ENCODE measurements around the gene DBNL.

The DBNL gene

GRCh38 chr7:44100458-44101302 is 56.2 kb downstream of the DBNL start:
- DNase-seq (ENCODE audit: low spot score) = no peak

DNA sequence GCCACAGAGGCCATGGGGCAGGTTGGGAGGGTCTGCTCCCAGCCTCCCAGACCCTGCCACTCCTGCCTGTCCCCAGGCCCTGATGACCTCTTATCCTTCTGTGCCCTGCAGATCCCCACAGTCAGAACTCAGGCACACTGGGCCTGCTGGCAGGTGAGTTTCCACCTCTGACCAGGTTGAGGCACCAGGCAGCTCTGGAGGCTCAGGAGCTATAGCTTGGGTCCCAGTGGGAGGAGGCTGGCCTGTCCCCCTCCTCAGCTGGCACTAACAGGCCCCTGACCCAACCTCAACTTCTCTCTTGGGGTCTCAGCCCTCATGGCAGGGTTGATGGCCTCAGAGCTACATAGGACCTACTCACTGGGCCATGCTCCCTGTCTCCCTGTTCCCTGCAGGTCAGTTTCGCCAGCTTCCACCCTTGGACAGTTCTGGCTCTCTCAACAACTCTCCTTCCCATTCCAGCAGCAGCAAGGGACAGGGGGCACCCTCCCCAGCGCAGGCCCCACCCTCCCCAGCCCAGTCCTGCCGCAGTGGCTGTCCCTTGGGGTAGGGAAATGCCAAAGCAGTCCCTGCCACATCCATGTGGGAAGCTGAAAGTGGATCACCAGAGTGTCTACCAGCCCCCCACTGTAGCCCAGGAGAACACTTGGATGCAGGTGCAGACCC is 56.9 kb downstream of the DBNL start:
- DNase-seq (ENCODE audit: low spot score) = no peak

- DNase-seq (ENCODE audit: low spot score) = no peak
Measured at GRCh38 chr7:44101966-44102845, 57.7 kb downstream of the DBNL start.

DNA sequence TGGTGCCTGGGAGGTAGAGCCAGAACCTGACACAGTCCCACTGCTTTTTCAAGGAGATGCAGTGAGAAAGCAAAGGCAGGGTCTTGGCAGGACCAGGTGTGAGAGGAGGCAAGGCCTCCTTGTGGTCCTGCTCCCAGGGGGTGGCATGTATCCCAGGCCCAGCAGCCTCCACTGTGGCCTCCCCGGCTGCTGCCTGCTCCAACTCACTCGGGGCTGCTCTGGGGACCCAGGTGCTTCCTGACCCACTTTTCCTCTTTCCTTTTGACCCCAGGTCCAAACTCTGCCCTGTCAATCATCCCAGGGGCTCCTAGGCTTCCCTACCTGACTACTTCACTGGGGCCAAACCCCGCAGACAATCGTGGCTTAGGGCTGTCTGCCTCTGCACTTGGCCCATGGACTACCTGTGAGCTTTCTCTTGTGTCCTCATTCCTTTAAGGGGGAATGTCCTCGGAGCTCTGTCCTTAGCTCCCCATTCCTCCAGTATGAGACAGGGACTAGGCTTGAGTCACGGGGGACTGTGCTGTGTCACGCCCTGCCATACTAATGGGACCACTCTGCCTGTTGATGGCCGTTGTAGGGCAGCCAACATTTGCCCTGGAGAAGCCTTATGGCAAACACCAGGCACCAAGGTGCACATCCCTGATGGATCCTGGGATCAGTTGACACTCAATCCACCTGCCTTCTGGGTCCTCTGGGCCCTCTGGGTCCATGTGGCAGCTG is 58.5 kb downstream of the DBNL start:
- DNase-seq (ENCODE audit: low spot score) = no peak

GRCh38 chr7:44103566-44103922 is 59.0 kb downstream of the DBNL start:
- DNase-seq (ENCODE audit: low spot score) = no peak

DNA sequence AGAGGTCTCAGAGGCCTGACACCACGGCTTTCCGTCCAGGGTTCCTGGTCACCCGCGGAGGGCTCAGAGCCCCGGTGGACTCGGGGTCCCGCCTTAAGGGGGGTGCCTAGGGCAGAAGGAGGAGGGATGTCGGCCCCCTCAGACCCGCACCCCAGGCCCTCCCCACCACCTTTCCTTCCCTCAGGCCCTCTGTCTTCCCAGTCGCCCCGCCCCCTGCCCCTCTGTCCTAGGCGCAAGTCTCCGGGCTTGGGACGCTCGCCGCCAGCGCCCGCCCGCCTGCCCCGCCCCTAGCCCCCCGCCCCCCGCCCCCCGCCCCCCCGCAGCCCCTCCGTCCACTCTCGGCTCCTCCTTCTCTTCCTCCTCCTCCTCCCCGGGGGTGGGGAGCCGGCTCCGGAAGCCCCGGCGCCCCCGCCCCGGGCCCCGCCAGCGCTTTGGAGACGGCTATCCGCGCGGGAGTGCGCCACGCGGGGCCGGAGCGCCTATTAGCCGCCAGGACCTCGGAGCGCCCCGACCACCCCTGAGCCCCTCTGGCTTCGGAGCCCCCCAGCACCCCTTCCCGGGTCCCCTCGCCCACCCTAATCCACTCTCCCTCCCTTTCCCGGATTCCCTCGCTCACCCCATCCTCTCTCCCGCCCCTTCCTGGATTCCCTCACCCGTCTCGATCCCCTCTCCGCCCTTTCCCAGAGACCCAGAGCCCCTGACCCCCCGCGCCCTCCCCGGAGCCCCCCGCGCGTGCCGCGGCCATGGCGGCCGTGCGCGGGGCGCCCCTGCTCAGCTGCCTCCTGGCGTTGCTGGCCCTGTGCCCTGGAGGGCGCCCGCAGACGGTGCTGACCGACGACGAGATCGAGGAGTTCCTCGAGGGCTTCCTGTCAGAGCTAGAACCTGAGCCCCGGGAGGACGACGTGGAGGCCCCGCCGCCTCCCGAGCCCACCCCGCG is 59.7 kb downstream of the DBNL start, which contains the start of gene AEBP1:
Gene AEBP1, plus strand, starts transcription at position 423 of the 937 bp plus-strand sequence. Its CDS starts 321 bp downstream, at position 744.
- no peak for DNase-seq (ENCODE audit: low spot score)

DNA sequence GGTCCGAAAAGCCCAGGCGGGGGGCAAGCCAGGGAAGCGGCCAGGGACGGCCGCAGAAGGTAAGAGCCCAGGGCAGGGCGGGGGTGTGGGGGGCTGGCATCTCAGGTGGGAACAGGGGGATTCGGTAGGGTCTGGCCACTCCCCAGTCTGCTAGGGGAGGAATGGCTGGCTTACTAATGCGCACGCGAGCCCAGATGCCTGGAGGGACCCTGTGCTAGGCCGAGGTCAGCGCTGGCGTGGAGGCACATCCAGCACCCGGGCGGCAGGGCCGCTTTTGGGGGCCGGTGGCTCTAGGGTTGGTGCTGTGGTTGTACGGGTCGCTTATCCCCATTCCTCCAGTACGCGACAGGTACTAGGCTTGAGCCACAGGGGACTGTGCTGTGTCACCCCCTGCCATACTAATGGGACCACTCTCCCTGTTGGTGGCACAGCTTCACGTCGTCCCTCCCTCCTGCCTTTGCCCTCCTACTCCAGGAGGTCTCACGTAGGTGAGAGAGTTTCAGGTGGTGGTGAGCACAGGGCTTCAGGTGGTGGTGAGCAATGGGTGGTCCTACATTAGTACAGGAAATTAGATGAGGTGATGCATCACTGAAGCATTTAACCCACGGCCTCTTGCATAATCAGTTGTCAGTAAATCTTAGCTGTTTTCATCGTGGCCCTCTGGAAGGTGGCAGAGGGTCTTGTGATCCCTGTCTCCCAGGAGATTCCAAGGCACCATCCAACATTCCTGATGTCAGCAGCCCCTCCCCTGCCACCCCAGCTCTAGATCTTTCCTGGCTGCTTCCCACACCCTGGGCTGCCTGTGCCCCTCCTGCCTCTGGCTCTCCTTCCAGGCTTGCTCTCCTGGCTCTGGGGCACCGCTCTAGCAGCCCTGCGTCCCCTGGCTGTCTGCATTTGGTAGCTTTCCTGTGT is 60.6 kb downstream of the DBNL start:
- DNase-seq (ENCODE audit: low spot score) = no peak

DNA sequence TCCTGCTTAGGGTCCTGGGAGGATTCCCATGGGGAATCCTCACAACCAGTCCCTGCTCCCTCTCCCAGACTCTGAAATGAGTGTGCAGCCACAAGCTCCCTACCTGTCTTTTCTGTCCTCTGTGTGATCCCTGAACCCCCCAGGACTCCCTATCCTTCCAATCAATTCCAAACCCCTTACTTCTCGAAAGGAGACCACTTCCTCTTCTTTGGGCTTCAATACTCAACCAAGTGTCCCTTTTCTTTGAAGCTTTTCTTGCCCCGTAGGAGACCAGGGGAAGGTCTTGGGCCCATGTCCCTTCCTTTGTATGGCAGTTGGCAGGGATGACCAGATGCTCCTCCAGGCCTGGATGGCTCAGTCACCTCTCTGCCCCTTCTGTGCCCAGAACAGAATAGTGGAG is 61.3 kb downstream of the DBNL start:
- DNase-seq (ENCODE audit: low spot score) = no peak

DNA sequence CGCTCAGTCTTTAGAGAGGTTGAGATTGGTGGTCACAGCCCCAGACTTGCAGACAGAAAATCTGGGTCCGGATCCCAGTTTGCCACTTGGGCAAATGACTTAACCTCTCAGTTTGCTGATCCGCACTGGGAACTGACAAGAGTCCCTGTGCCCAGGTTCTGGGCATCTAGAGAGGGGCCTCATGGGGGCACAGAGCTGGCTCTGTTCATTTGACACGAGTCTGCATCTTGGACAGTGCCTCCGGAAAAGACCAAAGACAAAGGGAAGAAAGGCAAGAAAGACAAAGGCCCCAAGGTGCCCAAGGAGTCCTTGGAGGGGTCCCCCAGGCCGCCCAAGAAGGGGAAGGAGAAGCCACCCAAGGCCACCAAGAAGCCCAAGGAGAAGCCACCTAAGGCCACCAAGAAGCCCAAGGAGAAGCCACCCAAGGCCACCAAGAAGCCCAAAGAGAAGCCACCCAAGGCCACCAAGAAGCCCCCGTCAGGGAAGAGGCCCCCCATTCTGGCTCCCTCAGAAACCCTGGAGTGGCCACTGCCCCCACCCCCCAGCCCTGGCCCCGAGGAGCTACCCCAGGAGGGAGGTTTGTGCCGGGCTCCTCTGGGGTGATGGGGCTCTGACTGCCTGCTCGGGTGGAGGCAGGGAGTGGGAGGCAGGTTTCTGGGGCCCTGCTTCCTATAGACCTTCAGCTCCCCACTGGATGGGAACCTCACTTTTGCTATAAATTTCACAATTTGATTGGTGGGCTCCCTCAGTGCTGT is 62.0 kb downstream of the DBNL start:
- no peak for DNase-seq (ENCODE audit: low spot score)

DNA sequence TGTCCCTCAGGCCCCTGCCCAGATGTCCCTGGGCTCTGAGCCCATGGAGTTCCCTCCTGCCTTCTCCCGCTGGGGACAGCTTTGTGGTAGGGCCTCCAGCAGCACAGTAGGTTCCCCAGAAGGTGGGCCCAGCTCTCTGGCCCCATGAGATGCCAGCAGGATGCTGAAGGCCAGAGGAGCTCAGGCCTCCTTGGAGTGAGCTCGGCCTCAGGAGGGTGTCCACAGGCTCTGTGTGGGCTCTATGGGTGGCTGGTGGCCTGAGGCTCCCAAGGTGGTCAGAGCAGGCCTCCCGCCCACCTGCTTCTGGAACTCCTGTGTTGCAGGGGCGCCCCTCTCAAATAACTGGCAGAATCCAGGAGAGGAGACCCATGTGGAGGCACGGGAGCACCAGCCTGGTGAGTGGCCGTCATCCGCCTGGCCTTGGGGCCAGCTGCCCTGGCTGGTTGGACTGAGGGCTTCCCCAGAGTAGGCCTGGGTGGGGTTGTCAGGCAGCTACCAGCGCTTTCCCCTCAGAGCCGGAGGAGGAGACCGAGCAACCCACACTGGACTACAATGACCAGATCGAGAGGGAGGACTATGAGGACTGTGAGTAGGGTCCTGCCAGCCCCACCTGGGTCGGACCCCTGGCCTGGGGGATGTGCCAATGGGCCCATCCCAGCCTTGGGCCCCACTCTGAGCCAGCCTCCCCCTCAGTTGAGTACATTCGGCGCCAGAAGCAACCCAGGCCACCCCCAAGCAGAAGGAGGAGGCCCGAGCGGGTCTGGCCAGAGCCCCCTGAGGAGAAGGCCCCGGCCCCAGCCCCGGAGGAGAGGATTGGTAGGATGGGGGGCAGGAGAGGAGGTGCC is 62.8 kb downstream of the DBNL start:
- no peak for DNase-seq (ENCODE audit: low spot score)

GRCh38 chr7:44107961-44108767 is 63.7 kb downstream of the DBNL start:
- DNase-seq (ENCODE audit: low spot score) = no peak

GRCh38 chr7:44108768-44109750 is 64.6 kb downstream of the DBNL start:
- DNase-seq (ENCODE audit: low spot score) = no peak

GRCh38 chr7:44109991-44110390 is 65.5 kb downstream of the DBNL start:
- DNase-seq (ENCODE audit: low spot score) = no peak

DNA sequence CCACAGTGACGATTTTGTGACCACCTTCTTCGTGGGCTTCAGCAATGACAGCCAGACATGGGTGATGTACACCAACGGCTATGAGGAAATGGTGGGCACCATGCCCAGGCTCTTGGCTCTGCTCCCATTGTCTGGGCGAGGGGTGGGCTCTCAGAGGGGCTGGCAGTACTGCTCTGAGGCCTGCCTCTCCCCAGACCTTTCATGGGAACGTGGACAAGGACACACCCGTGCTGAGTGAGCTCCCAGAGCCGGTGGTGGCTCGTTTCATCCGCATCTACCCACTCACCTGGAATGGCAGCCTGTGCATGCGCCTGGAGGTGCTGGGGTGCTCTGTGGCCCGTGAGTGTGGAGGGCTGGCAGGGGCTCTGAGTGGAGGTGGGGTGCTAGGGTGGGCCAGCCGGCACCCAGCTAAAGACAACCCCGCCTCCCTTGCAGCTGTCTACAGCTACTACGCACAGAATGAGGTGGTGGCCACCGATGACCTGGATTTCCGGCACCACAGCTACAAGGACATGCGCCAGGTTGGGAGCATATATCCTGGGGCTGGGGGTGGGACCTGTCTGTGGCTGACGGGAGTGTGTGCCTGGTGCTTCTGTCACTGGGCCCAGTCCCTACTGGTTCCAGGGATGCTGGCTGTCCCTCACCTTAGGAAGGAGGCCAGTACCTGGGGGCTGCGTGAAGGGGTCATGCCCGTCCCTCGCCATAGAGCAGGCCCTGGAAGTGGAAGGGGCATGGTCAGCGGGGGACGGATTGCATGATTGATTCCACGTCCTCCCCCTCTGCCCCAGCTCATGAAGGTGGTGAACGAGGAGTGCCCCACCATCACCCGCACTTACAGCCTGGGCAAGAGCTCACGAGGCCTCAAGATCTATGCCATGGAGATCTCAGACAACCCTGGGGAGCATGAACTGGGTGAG is 66.5 kb downstream of the DBNL start:
- DNase-seq (ENCODE audit: low spot score) = no peak
